ENCODE measurements around the gene ROS1.

GRCh38 chr6:117472667-117473066 lies 46.9 kb upstream of the ROS1 start:
- TF ChIP-seq, protein P1, sequence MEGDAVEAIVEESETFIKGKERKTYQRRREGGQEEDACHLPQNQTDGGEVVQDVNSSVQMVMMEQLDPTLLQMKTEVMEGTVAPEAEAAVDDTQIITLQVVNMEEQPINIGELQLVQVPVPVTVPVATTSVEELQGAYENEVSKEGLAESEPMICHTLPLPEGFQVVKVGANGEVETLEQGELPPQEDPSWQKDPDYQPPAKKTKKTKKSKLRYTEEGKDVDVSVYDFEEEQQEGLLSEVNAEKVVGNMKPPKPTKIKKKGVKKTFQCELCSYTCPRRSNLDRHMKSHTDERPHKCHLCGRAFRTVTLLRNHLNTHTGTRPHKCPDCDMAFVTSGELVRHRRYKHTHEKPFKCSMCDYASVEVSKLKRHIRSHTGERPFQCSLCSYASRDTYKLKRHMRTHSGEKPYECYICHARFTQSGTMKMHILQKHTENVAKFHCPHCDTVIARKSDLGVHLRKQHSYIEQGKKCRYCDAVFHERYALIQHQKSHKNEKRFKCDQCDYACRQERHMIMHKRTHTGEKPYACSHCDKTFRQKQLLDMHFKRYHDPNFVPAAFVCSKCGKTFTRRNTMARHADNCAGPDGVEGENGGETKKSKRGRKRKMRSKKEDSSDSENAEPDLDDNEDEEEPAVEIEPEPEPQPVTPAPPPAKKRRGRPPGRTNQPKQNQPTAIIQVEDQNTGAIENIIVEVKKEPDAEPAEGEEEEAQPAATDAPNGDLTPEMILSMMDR (IDR thresholded peaks at IDR 0.05), result no peak
- no peak for TF ChIP-seq EZH2 (IDR thresholded peaks at IDR 0.05)

All from neural progenitor cell (in vitro differentiated cells).